Measurements from ENCODE around the gene IL15RA.
A peak's percentile ranks its signal among the peaks of the same experiment; 100 is the strongest.

The IL15RA gene

DNA sequence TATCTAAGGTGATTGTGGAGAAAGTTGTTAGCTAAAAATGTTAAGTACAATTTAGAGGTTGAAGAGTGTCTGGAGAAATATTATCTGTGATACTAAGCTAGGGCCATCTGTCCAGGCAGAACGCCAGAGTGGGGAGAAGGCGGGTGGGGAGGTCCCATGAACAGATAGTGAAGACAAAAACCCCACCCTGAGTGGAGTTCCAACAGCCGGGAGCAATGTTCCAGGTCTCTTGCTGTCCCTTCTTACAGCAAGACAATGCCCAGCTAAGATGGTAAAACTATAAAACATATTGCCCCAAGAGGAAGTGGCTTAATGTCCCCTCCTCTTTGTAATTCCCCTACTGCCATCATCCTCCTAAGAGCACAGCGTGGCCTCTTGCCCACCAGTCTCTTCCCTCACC lies 10.4 kb upstream of the IL15RA start:
- no peaks in the 10 kb centered on the region for H3K9me3 ChIP-seq
- H3K36me3 ChIP-seq = no peaks in the 10 kb centered on the region
- H3K4me1 ChIP-seq = no peaks in the 10 kb centered on the region
- H3K27me3 ChIP-seq = peaks cover 13% of the 10 kb centered on the region; the same call in 1 of the 2 replicates
- TF ChIP-seq, protein P1, sequence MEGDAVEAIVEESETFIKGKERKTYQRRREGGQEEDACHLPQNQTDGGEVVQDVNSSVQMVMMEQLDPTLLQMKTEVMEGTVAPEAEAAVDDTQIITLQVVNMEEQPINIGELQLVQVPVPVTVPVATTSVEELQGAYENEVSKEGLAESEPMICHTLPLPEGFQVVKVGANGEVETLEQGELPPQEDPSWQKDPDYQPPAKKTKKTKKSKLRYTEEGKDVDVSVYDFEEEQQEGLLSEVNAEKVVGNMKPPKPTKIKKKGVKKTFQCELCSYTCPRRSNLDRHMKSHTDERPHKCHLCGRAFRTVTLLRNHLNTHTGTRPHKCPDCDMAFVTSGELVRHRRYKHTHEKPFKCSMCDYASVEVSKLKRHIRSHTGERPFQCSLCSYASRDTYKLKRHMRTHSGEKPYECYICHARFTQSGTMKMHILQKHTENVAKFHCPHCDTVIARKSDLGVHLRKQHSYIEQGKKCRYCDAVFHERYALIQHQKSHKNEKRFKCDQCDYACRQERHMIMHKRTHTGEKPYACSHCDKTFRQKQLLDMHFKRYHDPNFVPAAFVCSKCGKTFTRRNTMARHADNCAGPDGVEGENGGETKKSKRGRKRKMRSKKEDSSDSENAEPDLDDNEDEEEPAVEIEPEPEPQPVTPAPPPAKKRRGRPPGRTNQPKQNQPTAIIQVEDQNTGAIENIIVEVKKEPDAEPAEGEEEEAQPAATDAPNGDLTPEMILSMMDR (IDR thresholded peaks at IDR 0.05; ENCODE audit: low read depth, low read length) = no peak
- H3K4me3 ChIP-seq (ENCODE audit: low read depth, low read length) = no peak overlapping the region
- DNase-seq = no peak

DNA sequence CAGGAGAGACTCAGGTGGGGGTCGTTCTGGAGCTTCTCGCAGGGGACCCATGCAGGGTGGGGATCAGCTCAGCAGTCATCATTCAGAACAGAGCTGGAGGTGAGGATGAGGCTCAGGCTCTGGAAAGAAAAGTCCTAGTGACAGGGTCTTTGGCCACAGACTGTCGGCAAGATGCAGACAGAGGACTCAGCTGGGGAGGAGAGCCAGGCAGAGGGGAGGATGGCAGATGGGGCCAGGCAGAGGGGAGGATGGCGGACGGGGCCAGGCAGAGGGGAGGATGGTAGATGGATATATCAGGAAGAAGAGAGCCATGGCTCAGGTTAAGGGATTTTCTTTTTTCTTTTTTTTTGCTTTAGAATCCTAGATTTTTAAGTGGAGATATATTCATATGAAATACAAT lies 7.7 kb upstream of the IL15RA start:
- Histone ChIP-seq H3K9me3 (no peaks in the 10 kb centered on the region), H3K27me3 (peaks cover 27% of the 10 kb centered on the region), H3K4me1 (no peaks in the 10 kb centered on the region), H3K36me3 (no peaks in the 10 kb centered on the region), H3K4me3 (ENCODE audit: low read depth, low read length) (no peak overlapping the region)
- TF ChIP-seq, protein P1 (IDR thresholded peaks at IDR 0.05; ENCODE audit: low read depth, low read length) = no peak
- DNase-seq = no peak

DNA sequence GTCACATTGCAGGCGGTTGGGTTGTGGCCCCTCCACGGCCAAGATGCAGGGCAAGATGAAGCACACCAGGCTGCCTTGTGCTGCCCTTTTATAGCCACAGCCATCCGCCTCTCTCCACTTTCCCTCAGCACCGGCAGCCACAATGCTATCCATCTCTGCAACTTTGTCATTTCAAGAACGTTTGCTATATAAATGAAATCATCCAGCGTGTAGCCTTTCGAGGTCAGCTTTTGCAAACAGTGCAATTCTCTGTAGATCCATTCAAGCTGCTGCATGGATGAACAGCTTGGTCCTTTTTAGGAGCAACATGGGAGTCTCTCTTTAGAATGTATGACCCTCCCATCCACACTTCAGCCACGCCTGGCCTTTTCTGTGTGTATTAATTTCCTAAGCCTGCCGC lies 6.4 kb upstream of the IL15RA start:
- H3K36me3 ChIP-seq = no peaks in the 10 kb centered on the region
- no peak overlapping the region for H3K4me3 ChIP-seq (ENCODE audit: low read depth, low read length)
- TF ChIP-seq, protein P1 (IDR thresholded peaks at IDR 0.05; ENCODE audit: low read depth, low read length) = no peak
- no peaks in the 10 kb centered on the region for H3K4me1 ChIP-seq
- peaks cover 37% of the 10 kb centered on the region for H3K27me3 ChIP-seq
- no peaks in the 10 kb centered on the region for H3K9me3 ChIP-seq
- DNase-seq = no peak

DNA sequence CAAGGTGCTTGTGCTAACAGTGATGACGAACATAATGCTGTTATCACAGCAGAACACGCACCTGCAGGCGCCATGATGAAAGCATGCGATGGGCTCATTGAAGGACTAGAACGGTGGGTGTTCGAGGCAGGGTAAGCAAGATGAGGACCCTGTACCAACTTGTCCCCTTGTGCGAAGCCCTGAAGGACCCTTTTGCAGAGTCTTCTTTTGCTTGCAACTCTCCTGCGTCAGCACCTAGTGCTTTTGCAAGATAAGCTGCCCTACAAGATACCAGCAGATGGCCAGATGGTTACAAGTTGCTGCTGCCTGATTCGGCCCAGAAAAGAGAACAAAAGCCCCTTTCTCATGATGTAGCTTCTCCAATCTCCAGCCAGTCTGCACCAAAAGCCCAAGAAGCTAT lies 4.2 kb upstream of the IL15RA start:
- H3K27me3 ChIP-seq = peaks cover 54% of the 10 kb centered on the region
- TF ChIP-seq, protein P1 (IDR thresholded peaks at IDR 0.05; ENCODE audit: low read depth, low read length) = no peak
- DNase-seq = no peak
- no peaks in the 10 kb centered on the region for H3K9me3 ChIP-seq
- no peak overlapping the region for H3K4me3 ChIP-seq (ENCODE audit: low read depth, low read length)
- no peaks in the 10 kb centered on the region for H3K36me3 ChIP-seq
- no peaks in the 10 kb centered on the region for H3K4me1 ChIP-seq

DNA sequence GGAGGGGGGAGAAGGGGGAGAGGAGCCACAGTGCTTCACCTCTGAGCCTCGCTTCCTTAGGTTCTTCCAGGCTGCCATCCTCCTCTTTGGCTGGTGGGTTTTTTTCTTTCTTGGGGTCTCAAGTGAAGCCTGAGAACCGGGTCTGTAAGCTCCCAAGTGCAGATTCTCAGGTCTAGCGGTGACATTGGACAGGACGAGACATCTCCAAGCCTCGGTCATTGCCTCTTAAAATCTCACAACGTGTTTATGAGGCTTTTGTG lies 817 bp upstream of the IL15RA start:
- H3K4me3 ChIP-seq (ENCODE audit: low read depth, low read length) = no peak overlapping the region
- H3K27me3 ChIP-seq = peaks cover 54% of the 10 kb centered on the region
- no peaks in the 10 kb centered on the region for H3K9me3 ChIP-seq
- H3K4me1 ChIP-seq = no peaks in the 10 kb centered on the region
- no peaks in the 10 kb centered on the region for H3K36me3 ChIP-seq
- TF ChIP-seq, protein P1 (IDR thresholded peaks at IDR 0.05; ENCODE audit: low read depth, low read length) = no peak
- no peak for DNase-seq

DNA sequence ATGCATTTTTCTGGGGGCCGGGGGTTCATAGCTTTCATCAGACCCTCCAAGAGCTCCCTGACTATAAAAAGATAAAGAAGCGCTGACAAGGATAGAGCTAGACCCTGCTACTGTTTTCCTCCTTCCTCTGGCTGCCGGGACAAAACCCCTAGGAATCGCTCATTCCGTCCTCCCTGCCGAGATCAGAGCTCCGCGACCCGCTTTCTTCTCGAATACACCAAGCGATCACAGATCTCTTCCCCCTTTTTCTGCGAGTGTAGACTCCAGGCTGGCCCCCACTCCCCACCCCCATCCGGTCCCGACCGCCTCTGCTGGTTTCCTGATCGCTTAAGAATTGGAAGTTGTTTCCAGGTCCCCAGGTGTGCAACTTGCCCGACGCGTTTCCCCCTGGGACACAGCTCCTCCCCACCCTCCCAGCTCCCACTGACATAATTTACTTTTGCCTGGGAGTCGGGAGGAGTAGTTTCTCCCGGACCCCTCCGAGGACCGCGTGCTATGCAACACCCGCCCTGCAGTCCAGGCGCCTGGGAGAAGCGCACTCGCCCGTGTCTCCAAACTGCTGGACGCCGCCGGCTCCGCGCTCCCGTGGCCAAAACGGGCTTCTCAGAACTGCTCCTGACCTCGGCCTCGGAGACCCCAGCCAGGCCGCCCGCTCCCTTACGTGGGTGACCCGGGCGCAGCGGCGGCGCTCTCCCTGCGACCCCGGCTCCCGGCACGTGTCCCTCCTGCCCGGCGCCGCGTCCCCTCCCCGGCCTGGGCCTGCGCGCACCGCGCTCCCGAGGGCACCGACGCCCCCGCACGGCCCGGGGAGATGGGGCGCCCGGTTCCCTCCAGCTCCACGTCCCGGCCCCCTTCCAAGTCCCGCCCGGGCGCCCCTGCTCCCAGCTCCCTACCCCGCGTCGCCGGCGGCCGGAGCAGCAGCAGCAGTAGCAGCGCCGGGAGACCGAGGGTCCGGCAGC lies 552 bp downstream of the IL15RA start:
- peaks cover 57% of the 10 kb centered on the region for H3K27me3 ChIP-seq
- H3K36me3 ChIP-seq = no peaks in the 10 kb centered on the region
- TF ChIP-seq, protein P1 (IDR thresholded peaks at IDR 0.05; ENCODE audit: low read depth, low read length) = no peak
- H3K4me1 ChIP-seq = no peaks in the 10 kb centered on the region
- DNase-seq = no peak
- H3K4me3 ChIP-seq (ENCODE audit: low read depth, low read length) = peak overlapping the region; percentile 53
- H3K9me3 ChIP-seq = no peaks in the 10 kb centered on the region
